SU-DHL-6 (cell line): Measurements from ENCODE around the gene FLNB.

Source experiments
- H2AFZ ChIP-seq: fragments of 200-600 bp; sonication (generic); 2 replicates; pipeline ENCODE4 v1.6.1; 2014; ENCODE audit warnings: low read depth, mild to moderate bottlenecking, moderate library complexity, mixed read lengths, antibody characterized with exemption, low read length; ENCODE audit not compliant: severe bottlenecking
- H3F3A ChIP-seq: fragments of 200-600 bp; shearing (Covaris generic); 2 replicates; pipeline ENCODE4 v1.6.0; 2016; ENCODE audit warnings: antibody characterized with exemption, mild to moderate bottlenecking; ENCODE audit not compliant: insufficient read depth
- H3K27ac ChIP-seq: fragments of 200-600 bp; sonication (generic); 2 replicates; pipeline ENCODE4 v1.5.1; 2016; ENCODE audit warnings: low read depth, mild to moderate bottlenecking, low read length, moderate library complexity, mixed read lengths
- H3K27me3 ChIP-seq: fragments of 200-600 bp; sonication (generic), shearing (Covaris generic); 2 replicates; pipeline ENCODE4 v1.6.0; 2014; ENCODE audit warnings: mild to moderate bottlenecking, low read length
- H3K36me3 ChIP-seq: fragments of 200-600 bp; sonication (generic); 2 replicates; pipeline ENCODE4 v1.6.1; 2014; ENCODE audit warnings: mild to moderate bottlenecking, low read length, mixed read lengths
- H3K4me2 ChIP-seq: fragments of 300-600, 200-600 bp; shearing (Covaris generic), sonication (generic); 2 replicates; pipeline ENCODE4 v1.6.0; 2014; ENCODE audit warnings: low read length, low read depth, mild to moderate bottlenecking; ENCODE audit not compliant: poor library complexity, severe bottlenecking
- H3K4me3 ChIP-seq: fragments of 200-600 bp; sonication (generic); 2 replicates; pipeline ENCODE4 v1.5.1; 2014; ENCODE audit warnings: antibody characterized with exemption, low read length, mild to moderate bottlenecking, mixed read lengths; ENCODE audit not compliant: insufficient read depth, poor library complexity, severe bottlenecking
- H3K79me2 ChIP-seq: fragments of 200-600 bp; sonication (generic); 2 replicates; pipeline ENCODE4 v1.6.1; 2014; ENCODE audit warnings: mild to moderate bottlenecking, low read length, moderate library complexity; ENCODE audit not compliant: insufficient read depth
- H3K9ac ChIP-seq: fragments of 200-600 bp; sonication (generic); 2 replicates; pipeline ENCODE4 v1.7.0; 2014; ENCODE audit warnings: mild to moderate bottlenecking, low read length
- H3K9me2 ChIP-seq: fragments of 200-600 bp; sonication (generic); replicated peaks from 2 replicates; pipeline ENCODE4 v1.6.1; 2014; ENCODE audit warnings: low read length; ENCODE audit not compliant: insufficient read depth
- H3K9me3 ChIP-seq: fragments of 200-600 bp; sonication (generic); 2 replicates; pipeline ENCODE4 v1.6.1; 2014; ENCODE audit warnings: low read length, mixed read lengths; ENCODE audit not compliant: insufficient read depth
- H4K20me1 ChIP-seq: fragments of 200-600 bp; sonication (generic); 2 replicates; pipeline ENCODE4 v1.6.1; 2014; ENCODE audit warnings: low read depth, mild to moderate bottlenecking, antibody characterized with exemption, low read length, moderate library complexity, mixed read lengths
- CTCF ChIP-seq: fragments of 200-600 bp; sonication (generic); IDR thresholded peaks from one replicate; pipeline ENCODE4 v1.5.1; 2017; ENCODE audit warnings: antibody characterized with exemption, mild to moderate bottlenecking, low read length, moderate library complexity; ENCODE audit not compliant: insufficient read depth, poor library complexity, severe bottlenecking
- EZH2phosphoT487 ChIP-seq: fragments of 200-600 bp; sonication (generic), shearing (Covaris generic); conservative IDR thresholded peaks from 2 replicates; pipeline ENCODE4 v1.6.1; 2018; ENCODE audit warnings: mild to moderate bottlenecking, antibody characterized with exemption, low read length, moderate library complexity, mixed read lengths

The FLNB gene

GRCh38 chr3:58034738-58035523, 26.7 kb downstream of the FLNB start:
- H2AFZ ChIP-seq: no peak overlapping the region
- no peaks in the 10 kb centered on the region for H4K20me1 ChIP-seq
- no peak overlapping the region for H3K27ac ChIP-seq
- H3K4me2 ChIP-seq: no peak overlapping the region
- no peaks in the 10 kb centered on the region for H3F3A ChIP-seq
- H3K4me3 ChIP-seq: no peak overlapping the region
- no peaks in the 10 kb centered on the region for H3K27me3 ChIP-seq
- TF ChIP-seq CTCF: no peak
- TF ChIP-seq EZH2phosphoT487: no peak
- H3K36me3 ChIP-seq: no peaks in the 10 kb centered on the region
- no peaks in the 10 kb centered on the region for H3K79me2 ChIP-seq
- no peaks in the 10 kb centered on the region for H3K9me2 ChIP-seq
- no peaks in the 10 kb centered on the region for H3K9me3 ChIP-seq
- H3K9ac ChIP-seq: no peak overlapping the region

GRCh38 chr3:58035524-58036255, 27.5 kb downstream of the FLNB start:
- no peak overlapping the region for H2AFZ ChIP-seq
- no peaks in the 10 kb centered on the region for H3K9me3 ChIP-seq
- no peaks in the 10 kb centered on the region for H3F3A ChIP-seq
- TF ChIP-seq CTCF (no peak), EZH2phosphoT487 (no peak)
- no peak overlapping the region for H3K4me2 ChIP-seq
- H3K27ac ChIP-seq: no peak overlapping the region
- H3K9me2 ChIP-seq: no peaks in the 10 kb centered on the region
- H3K9ac ChIP-seq: no peak overlapping the region
- no peaks in the 10 kb centered on the region for H3K27me3 ChIP-seq
- H3K36me3 ChIP-seq: no peaks in the 10 kb centered on the region
- H3K79me2 ChIP-seq: no peaks in the 10 kb centered on the region
- no peak overlapping the region for H3K4me3 ChIP-seq
- no peaks in the 10 kb centered on the region for H4K20me1 ChIP-seq

- no peak overlapping the region for H2AFZ ChIP-seq
- no peaks in the 10 kb centered on the region for H3K36me3 ChIP-seq
- no peaks in the 10 kb centered on the region for H3K9me3 ChIP-seq
- no peak overlapping the region for H3K9ac ChIP-seq
- H3K9me2 ChIP-seq: no peaks in the 10 kb centered on the region
- no peaks in the 10 kb centered on the region for H3K27me3 ChIP-seq
- H3K27ac ChIP-seq: no peak overlapping the region
- no peaks in the 10 kb centered on the region for H3F3A ChIP-seq
- TF ChIP-seq EZH2phosphoT487 (no peak), CTCF (no peak)
- H4K20me1 ChIP-seq: no peaks in the 10 kb centered on the region
- no peak overlapping the region for H3K4me2 ChIP-seq
- no peak overlapping the region for H3K4me3 ChIP-seq
- no peaks in the 10 kb centered on the region for H3K79me2 ChIP-seq
Observed at GRCh38 chr3:58036293-58037032, 28.2 kb downstream of the FLNB start.
